Rectal smooth muscle tissue (tissue), 1 donor: ENCODE results near the gene ELP4.

Source experiments
- H3K27ac ChIP-seq: one replicate; pipeline ENCODE4 v1.7.0; 2013; ENCODE audit warnings: low read depth, low read length, inconsistent platforms
- H3K27me3 ChIP-seq: one replicate; pipeline ENCODE4 v1.7.0; 2013; ENCODE audit warnings: low read length; ENCODE audit not compliant: control insufficient read depth, insufficient read depth
- H3K36me3 ChIP-seq: one replicate; pipeline ENCODE4 v1.7.0; 2013; ENCODE audit warnings: low read length; ENCODE audit not compliant: control insufficient read depth, insufficient read depth
- H3K4me1 ChIP-seq: one replicate; pipeline ENCODE4 v1.7.0; 2013; ENCODE audit warnings: low read length; ENCODE audit not compliant: control insufficient read depth, insufficient read depth
- H3K4me3 ChIP-seq: one replicate; pipeline ENCODE4 v1.7.0; 2013; ENCODE audit warnings: low read length
- H3K9ac ChIP-seq: one replicate; pipeline ENCODE4 v1.7.0; 2013; ENCODE audit warnings: low read length

The ELP4 gene

GRCh38 chr11:31802000-31802551 is 292.5 kb downstream of the ELP4 start:
- no peak overlapping the region for H3K4me3 ChIP-seq
- peaks cover 68% of the 10 kb centered on the region for H3K27me3 ChIP-seq
- no peaks in the 10 kb centered on the region for H3K36me3 ChIP-seq
- H3K27ac ChIP-seq, result no peak overlapping the region
- no peak overlapping the region for H3K9ac ChIP-seq
- H3K4me1 ChIP-seq, result peaks cover 2% of the 10 kb centered on the region

DNA sequence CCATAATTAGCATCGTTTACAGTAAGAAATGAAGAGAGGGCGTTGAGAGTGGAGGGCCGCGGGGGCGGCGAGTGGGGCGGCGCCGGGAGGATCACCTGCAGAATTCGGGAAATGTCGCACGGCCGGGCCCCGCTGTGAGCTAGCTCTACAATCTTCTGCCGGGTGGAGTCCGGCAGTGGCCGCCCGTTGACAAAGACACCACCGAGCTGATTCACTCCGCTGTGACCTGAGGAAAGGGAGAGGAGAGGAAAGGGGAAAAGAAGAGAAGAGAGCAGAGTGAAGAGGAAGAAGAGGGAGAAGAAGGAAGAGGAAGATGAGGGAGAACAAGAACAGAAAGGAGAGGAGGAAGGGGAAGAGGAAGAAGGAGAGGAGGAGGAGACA is 293.0 kb downstream of the ELP4 start:
- H3K27me3 ChIP-seq, result peaks cover 70% of the 10 kb centered on the region
- peaks cover 2% of the 10 kb centered on the region for H3K4me1 ChIP-seq
- H3K36me3 ChIP-seq, result no peaks in the 10 kb centered on the region
- H3K9ac ChIP-seq, result no peak overlapping the region
- H3K27ac ChIP-seq, result no peak overlapping the region
- H3K4me3 ChIP-seq, result no peak overlapping the region

GRCh38 chr11:31802990-31803812 is 293.6 kb downstream of the ELP4 start:
- Histone ChIP-seq H3K27ac (no peak overlapping the region), H3K4me3 (no peak overlapping the region), H3K4me1 (peaks cover 2% of the 10 kb centered on the region)

GRCh38 chr11:31803813-31804311 is 294.3 kb downstream of the ELP4 start:
- no peaks in the 10 kb centered on the region for H3K36me3 ChIP-seq
- peaks cover 71% of the 10 kb centered on the region for H3K27me3 ChIP-seq
- H3K4me3 ChIP-seq, result no peak overlapping the region
- H3K4me1 ChIP-seq, result peaks cover 2% of the 10 kb centered on the region
- H3K27ac ChIP-seq, result no peak overlapping the region
- no peak overlapping the region for H3K9ac ChIP-seq

More at GRCh38 chr11:31802990-31803812, 293.6 kb downstream of the ELP4 start:
- H3K27me3 ChIP-seq, result peaks cover 74% of the 10 kb centered on the region
- no peaks in the 10 kb centered on the region for H3K36me3 ChIP-seq
- H3K9ac ChIP-seq, result no peak overlapping the region

DNA sequence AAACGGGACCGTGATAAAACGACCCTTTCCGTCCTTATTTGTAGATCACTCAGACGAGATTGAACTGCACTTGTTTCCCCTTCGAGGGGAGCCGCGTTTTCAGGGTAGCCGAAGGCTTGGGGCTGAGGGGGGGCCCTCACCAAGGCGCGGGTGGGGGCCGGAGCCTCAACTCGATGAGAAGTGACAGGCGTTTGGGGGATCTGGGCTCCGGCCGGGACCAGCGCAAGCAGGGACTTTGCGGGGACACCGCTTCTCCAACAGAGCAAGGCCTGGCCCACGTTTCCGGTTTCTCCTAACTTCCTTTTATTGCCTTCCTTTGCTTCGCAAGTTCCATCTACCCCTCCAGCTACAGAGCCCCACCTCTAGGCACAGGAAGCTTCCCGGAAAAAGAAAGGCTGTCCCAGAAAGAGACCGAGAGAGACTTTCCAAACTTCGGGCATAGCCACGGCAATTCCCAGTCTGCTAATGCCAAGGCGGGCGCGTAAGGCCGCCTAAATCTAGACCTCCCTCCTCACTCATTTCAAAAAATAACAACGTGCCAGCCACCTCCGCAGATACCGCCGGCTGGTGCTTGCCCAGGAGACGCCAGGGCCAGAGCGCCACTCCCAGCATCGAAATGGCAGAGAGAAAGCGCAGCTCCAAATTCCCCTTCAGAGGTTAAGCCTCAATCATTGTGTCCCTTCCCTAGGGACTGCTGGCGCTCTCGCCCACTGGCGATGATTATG is 294.9 kb downstream of the ELP4 start:
- H3K27me3 ChIP-seq, result peaks cover 68% of the 10 kb centered on the region
- no peak overlapping the region for H3K27ac ChIP-seq
- no peak overlapping the region for H3K4me3 ChIP-seq
- no peak overlapping the region for H3K9ac ChIP-seq
- no peaks in the 10 kb centered on the region for H3K4me1 ChIP-seq
- no peaks in the 10 kb centered on the region for H3K36me3 ChIP-seq

DNA sequence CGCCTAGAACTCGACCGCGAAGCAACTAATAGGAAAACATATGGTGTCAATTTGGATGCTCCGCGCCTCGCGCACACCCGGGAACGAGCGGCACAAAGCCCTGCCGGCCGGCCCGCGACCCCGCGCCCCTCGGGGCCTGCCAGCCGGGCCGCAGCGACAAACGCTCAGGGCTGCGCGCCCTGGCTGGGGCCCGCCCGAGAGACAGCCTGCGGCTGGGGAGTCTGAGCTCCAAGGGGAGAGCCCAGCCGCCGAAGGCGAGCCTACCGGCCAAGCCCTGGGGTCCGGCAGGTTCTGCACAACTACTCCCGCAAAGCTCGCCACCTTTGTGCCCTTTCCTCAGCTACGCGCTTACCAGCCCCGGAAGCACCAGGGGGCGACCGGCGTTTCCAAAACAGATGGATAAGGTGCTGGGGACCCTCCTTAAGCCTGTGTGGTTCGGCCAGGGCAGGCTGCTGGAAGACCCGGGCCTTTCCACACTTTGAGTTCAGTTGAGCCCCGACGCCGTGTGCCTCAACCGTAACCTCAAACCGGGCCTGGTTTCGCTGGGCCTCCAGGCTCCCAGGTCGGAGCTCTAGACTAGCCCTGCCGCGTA is 295.6 kb downstream of the ELP4 start:
- H3K4me3 ChIP-seq, result no peak overlapping the region
- no peaks in the 10 kb centered on the region for H3K36me3 ChIP-seq
- H3K27ac ChIP-seq, result no peak overlapping the region
- no peak overlapping the region for H3K9ac ChIP-seq
- peaks cover 69% of the 10 kb centered on the region for H3K27me3 ChIP-seq
- H3K4me1 ChIP-seq, result no peaks in the 10 kb centered on the region

GRCh38 chr11:31805629-31806185 is 296.1 kb downstream of the ELP4 start:
- Histone ChIP-seq H3K27me3 (peaks cover 67% of the 10 kb centered on the region), H3K4me1 (no peaks in the 10 kb centered on the region), H3K4me3 (no peak overlapping the region), H3K36me3 (no peaks in the 10 kb centered on the region), H3K27ac (no peak overlapping the region), H3K9ac (no peak overlapping the region)

- Histone ChIP-seq H3K36me3 (no peaks in the 10 kb centered on the region), H3K27ac (no peak overlapping the region), H3K27me3 (peaks cover 71% of the 10 kb centered on the region), H3K9ac (no peak overlapping the region), H3K4me1 (no peaks in the 10 kb centered on the region), H3K4me3 (no peak overlapping the region)
These were observed 296.8 kb downstream of the ELP4 start for GRCh38 chr11:31806186-31806927.

- Histone ChIP-seq H3K36me3 (no peaks in the 10 kb centered on the region), H3K4me1 (no peaks in the 10 kb centered on the region), H3K27me3 (peaks cover 71% of the 10 kb centered on the region), H3K9ac (no peak overlapping the region), H3K27ac (no peak overlapping the region), H3K4me3 (no peak overlapping the region)
These were observed 297.6 kb downstream of the ELP4 start for GRCh38 chr11:31806928-31807798.

DNA sequence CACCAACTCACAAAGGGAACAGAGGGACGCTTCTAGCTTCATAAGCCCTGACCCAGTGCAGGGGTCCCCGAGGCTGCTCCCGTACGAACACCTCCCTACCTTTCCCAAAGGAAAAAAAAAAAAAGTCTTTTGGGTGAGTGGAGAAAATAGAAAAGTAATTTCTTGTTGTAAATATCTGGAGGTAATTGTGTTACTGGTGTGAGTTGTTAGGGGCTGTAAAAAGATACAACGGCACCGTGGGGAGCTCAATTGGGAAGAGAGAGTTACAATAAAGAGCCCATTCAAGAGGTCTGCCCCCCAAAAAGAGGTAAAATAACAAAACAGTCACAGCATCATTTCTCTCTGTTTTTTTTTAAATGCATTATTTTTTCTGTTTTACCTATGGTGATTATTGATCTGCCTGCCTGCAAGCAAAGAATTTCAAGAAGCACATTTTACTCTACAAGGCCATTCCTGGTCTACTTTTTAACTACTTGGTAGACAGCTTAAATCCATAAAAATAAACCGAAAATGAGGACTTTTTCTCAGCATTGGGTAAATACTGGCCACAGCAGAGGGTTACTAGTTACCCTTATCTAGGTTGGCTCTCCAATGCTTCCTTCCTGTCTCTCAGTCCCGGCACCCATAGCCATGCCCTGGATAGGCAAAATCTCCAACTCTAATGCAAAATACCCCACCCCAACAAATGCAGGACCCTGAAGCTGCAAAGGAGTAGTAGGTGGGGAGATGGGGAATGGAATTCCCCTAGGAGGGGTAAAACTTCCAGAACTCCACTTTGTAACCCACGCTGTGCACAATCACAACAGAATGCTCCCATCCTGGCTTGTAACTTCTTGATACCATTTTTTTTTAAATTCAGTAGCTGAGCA is 298.5 kb downstream of the ELP4 start:
- Histone ChIP-seq H3K4me3 (no peak overlapping the region), H3K27ac (no peak overlapping the region), H3K9ac (no peak overlapping the region), H3K4me1 (peaks cover 5% of the 10 kb centered on the region), H3K27me3 (peaks cover 74% of the 10 kb centered on the region), H3K36me3 (no peaks in the 10 kb centered on the region)
